Gastrocnemius medialis (tissue), 4 donors: ENCODE measurements around the gene FBXO9.

ENCODE experiments used
- CTCF ChIP-seq, 5 experiments: fragments of 450-650 bp in 3 of 5; fragments of 200-600 bp in 2 of 5; sonication (generic) in 2 of 5; IDR thresholded peaks in 4 of 5; conservative IDR thresholded peaks in 1 of 5; 1 replicate in 4 of 5; 2 replicates in 1 of 5; pipeline ENCODE4 v1.5.1; 2016 to 2019; ENCODE audit warnings: antibody characterized with exemption in 5 of 5, mild to moderate bottlenecking in 3 of 5, moderate library complexity in 3 of 5
- POLR2A ChIP-seq, 2 donors: fragments of 450-650 bp; IDR thresholded peaks; one replicate each; pipeline ENCODE4 v1.6.1; 2017; ENCODE audit warnings: antibody characterized with exemption in 2 of 2, mild to moderate bottlenecking in 2 of 2, moderate library complexity in 2 of 2

GRCh38 chr6:53020005-53020744 lies 45.0 kb upstream of the FBXO9 start:
- TF ChIP-seq POLR2A (IDR thresholded peaks at IDR 0.05), result no peak
- no peak for TF ChIP-seq CTCF (IDR thresholded peaks at IDR 0.05 in 4 of 5, conservative IDR thresholded peaks at IDR 0.05 in 1 of 5)
